BJ (cell line): ENCODE measurements around the gene REEP1. TPM values are rescaled to one million over a fixed set of nuclear protein-coding genes. Genes with fewer than 3 reads are reported as not detected.
"Not testable (repeated sequence)": the region's sequence is repeated elsewhere in the genome, so short reads cannot be mapped to it uniquely, and the experiment has no call there.

Experiments
- CTCF ChIA-PET: fragments of 350-600 bp; formaldehyde crosslinking; extraction: SDS; loops from one replicate; lab custom pipeline; 2021; ENCODE audit warnings: antibody characterized with exemption, inconsistent platforms; lab: Yijun Ruan, JAX
- POLR2A ChIA-PET: fragments of 300-600 bp; sonication (Branson Sonifier 250); formaldehyde crosslinking; extraction: SDS; loops from one replicate; lab custom pipeline; 2021; ENCODE audit warnings: antibody characterized with exemption; lab: Charles Lee
- DNase-seq: peaks from one replicate; pipeline ENCODE4 v3.0.0-alpha.2; 2011; ENCODE audit warnings: low read depth
- H3K27me3 ChIP-seq: 2 replicates; pipeline ENCODE4 v1.6.0; 2011; ENCODE audit warnings: low read length; ENCODE audit not compliant: control insufficient read depth, insufficient read depth
- H3K36me3 ChIP-seq: 2 replicates; pipeline ENCODE4 v1.5.1; 2011; ENCODE audit warnings: low read length; ENCODE audit not compliant: control insufficient read depth, insufficient read depth
- H3K4me3 ChIP-seq: 2 replicates; pipeline ENCODE4 v1.5.1; 2011; ENCODE audit warnings: low read depth, mild to moderate bottlenecking, control low read depth, low read length
- polyA plus RNA-seq: library from polyadenylated mRNA; depleted of rRNA; stranded (reverse); fragments of >200 nt; gene quantifications from 2 replicates; pipeline ENCODE4 v1.2.3, GENCODE V29; 2011
- TF ChIP-seq, protein P1 (sequence below): IDR thresholded peaks from 2 replicates; pipeline ENCODE4 v1.5.1; 2011; ENCODE audit warnings: low read depth, mild to moderate bottlenecking, control low read depth, inconsistent platforms, low read length, moderate library complexity; ENCODE audit not compliant: insufficient read depth

Gene REEP1
- polyA plus RNA-seq, 1 experiment = 0.13 TPM

- POLR2A ChIA-PET = no interaction called here
- DNase-seq = no peak
- Histone ChIP-seq H3K36me3 (no peaks in the 10 kb centered on the region), H3K27me3 (no peaks in the 10 kb centered on the region), H3K4me3 (no peak overlapping the region)
- CTCF ChIA-PET = interaction anchor here (0.9 to 2.6 kb wide), 3 partner anchors 22 to 29 kb away, joined by 3 to 7 read pairs (median 3); no protein-coding TSS in a partner anchor
- TF ChIP-seq, protein P1, sequence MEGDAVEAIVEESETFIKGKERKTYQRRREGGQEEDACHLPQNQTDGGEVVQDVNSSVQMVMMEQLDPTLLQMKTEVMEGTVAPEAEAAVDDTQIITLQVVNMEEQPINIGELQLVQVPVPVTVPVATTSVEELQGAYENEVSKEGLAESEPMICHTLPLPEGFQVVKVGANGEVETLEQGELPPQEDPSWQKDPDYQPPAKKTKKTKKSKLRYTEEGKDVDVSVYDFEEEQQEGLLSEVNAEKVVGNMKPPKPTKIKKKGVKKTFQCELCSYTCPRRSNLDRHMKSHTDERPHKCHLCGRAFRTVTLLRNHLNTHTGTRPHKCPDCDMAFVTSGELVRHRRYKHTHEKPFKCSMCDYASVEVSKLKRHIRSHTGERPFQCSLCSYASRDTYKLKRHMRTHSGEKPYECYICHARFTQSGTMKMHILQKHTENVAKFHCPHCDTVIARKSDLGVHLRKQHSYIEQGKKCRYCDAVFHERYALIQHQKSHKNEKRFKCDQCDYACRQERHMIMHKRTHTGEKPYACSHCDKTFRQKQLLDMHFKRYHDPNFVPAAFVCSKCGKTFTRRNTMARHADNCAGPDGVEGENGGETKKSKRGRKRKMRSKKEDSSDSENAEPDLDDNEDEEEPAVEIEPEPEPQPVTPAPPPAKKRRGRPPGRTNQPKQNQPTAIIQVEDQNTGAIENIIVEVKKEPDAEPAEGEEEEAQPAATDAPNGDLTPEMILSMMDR = no peak
Observed at GRCh38 chr2:86249176-86249575, 88.2 kb downstream of the REEP1 start.

DNA sequence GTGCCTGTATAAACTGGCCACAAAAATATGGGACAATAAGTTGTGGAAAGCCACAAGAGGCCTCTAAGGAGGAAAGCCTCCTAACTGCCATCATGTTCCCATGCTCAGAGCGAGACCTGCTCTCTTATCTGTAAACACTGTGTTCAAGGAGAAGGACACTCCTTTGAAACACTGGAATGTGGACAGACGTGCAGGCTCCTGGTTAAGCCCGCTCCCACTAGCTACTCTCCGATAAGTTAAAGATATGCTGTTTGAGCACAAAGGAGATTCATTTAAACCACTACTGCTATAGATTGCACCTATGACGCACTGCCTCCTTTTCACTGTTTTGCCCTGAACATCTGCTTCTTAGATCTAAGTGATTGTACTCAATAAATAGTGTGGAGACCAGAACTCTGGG lies 92.2 kb downstream of the REEP1 start:
- H3K36me3 ChIP-seq, POLR2A ChIA-PET: not testable (repeated sequence)
- CTCF ChIA-PET = interaction anchor here (0.6 kb wide), 1 partner anchor 125 kb away, joined by 3 read pairs; no protein-coding TSS in a partner anchor

GRCh38 chr2:86244781-86245180 lies 92.6 kb downstream of the REEP1 start:
- CTCF ChIA-PET = interaction anchor here (0.6 kb wide), 1 partner anchor 125 kb away, joined by 3 read pairs; no protein-coding TSS in a partner anchor
- DNase-seq = not testable (repeated sequence)

More for the DNA sequence above, 92.2 kb downstream of the REEP1 start:
- not testable (repeated sequence) for H3K27me3 ChIP-seq, DNase-seq, H3K4me3 ChIP-seq

DNA sequence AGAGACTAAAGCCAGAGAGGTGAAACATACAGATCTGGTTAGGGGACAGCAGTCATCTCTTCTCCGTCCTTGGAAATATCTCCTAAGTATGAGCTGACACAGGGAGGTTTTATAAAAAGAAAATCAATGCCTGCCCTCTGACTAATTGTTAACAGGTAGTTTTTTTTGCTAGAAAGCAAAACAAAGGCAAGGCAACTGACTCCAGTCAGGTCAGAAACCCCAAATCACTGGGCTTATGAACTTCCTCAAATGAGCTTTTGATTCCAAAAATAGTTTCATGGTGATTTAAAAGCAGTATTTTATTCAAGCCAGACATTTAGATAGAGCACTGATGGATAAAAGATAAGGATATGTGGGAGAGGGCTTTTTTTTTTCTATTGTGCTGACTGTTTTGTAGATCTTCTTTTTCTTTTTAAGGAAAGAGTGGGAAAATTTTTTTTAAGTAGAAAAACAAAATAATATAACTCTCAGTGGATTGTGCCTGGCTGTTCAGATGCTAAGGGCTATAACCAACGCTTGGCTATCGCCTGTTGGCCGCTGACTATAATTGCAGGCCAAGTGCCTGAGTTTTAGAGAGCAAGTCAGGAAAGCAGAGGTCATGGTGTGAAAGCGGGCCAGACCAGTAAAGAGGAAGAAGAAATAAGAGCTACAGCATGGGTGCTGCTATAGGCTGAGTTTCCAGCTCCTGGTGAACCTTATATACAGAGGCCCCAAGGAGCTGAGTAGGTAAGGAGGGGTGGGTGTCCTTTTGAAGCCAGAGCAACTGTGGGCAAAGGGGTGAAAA lies 93.3 kb downstream of the REEP1 start:
- ChIA-PET CTCF (interaction anchor here (0.6 to 1.3 kb wide), 2 partner anchors 23 to 126 kb away, joined by 3 read pairs; no protein-coding TSS in a partner anchor), POLR2A (no interaction called here)
- no peak overlapping the region for H3K4me3 ChIP-seq
- H3K27me3 ChIP-seq = peaks cover 4% of the 10 kb centered on the region
- TF ChIP-seq, protein P1 = no peak
- no peak for DNase-seq
- H3K36me3 ChIP-seq = no peaks in the 10 kb centered on the region

More at GRCh38 chr2:86244781-86245180, 92.6 kb downstream of the REEP1 start:
- H3K4me3 ChIP-seq, H3K36me3 ChIP-seq, POLR2A ChIA-PET, H3K27me3 ChIP-seq: not testable (repeated sequence)

DNA sequence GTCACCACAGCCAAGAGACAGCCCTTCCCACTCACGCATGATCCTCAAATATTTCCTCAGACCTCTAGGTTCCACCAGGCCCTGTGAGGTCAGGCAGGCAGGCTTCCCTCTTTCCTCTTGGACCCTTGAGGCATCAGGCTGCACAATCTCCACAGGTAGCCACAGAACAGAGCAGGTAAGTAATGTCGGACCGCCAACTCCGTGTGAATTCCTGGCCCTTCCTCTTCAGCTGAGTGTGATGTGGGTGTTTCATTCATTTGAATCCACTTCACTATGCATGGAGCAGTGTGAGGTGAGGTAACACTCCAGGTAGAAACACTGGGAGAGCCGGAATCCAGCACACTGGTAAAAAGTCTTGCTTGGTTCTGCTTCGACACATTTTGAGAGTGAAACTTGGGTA lies 94.2 kb downstream of the REEP1 start:
- Histone ChIP-seq H3K4me3 (no peak overlapping the region), H3K27me3 (peaks cover 4% of the 10 kb centered on the region), H3K36me3 (no peaks in the 10 kb centered on the region)
- ChIA-PET POLR2A (no interaction called here), CTCF (interaction anchor here (1.3 kb wide), 1 partner anchor 22 kb away, joined by 3 read pairs; no protein-coding TSS in a partner anchor)
- no peak for DNase-seq
- TF ChIP-seq, protein P1 = no peak

- DNase-seq = no peak
- POLR2A ChIA-PET = no interaction called here
- Histone ChIP-seq H3K27me3 (peaks cover 4% of the 10 kb centered on the region), H3K4me3 (no peak overlapping the region), H3K36me3 (no peaks in the 10 kb centered on the region)
- CTCF ChIA-PET = no interaction called here
- TF ChIP-seq, protein P1 = no peak
Observed at GRCh38 chr2:86241611-86242010, 95.8 kb downstream of the REEP1 start.
